HS-5 (cell line): ENCODE data around the gene EREG.
"Not testable (repeated sequence)": the region's sequence is repeated elsewhere in the genome, so short reads cannot be mapped to it uniquely, and the experiment has no call there.

Experiments used
- DNase-seq: peaks from one replicate; pipeline ENCODE4 v3.0.0-alpha.2; 2012; ENCODE audit warnings: low read depth

The EREG gene, protein sequence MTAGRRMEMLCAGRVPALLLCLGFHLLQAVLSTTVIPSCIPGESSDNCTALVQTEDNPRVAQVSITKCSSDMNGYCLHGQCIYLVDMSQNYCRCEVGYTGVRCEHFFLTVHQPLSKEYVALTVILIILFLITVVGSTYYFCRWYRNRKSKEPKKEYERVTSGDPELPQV

GRCh38 chr4:74364652-74365491 is at the start of gene EREG:
Gene EREG, plus strand, starts transcription at chr4:74365145. Its CDS starts 164 bp downstream, at chr4:74365309.
- no peak for DNase-seq

- DNase-seq: no peak
Measured at GRCh38 chr4:74315376-74315775, 49.6 kb upstream of the EREG start.

DNA sequence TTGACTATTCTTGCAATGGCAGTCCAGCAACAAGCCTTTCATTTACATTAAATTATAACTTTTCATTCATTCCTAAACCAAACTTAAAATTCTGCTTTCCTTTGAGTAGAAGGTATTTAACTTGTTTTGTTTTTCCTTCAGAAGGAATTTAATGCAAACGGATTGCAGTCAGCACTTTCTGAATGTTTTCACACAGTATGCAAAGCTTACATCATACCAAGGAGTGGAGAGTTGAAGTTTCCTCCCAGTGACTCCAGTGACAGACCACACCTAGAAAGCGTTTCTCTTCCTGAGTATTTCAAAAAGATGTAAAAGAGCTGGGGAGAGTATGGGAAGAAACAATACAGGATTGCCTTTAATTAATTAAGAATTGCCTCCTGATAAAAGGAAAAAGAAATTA is 48.5 kb upstream of the EREG start:
- no peak for DNase-seq

GRCh38 chr4:74317616-74318246 is 47.2 kb upstream of the EREG start:
- DNase-seq: no peak

DNA sequence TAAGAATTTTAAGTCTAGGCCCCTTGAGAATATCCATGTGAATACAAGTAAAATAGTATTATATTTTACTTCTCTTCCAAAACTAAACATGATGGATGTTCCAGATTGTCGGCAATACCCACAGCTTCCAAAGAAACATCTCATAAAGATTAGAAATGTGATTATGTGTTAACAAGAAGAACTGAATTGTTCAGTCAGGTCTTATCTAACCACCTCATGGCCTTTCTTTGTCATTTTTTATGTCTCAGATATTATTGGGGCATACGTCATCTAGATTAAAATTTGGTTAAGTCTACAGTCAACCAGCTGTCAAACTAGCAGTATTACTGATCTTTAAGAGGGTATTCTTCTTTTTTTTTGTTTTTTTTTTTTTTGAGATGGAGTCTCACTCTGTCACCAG is 46.7 kb upstream of the EREG start:
- DNase-seq: no peak

- no peak for DNase-seq
Measured at GRCh38 chr4:74319470-74319869, 45.5 kb upstream of the EREG start.

GRCh38 chr4:74320559-74321118 is 44.3 kb upstream of the EREG start:
- DNase-seq: no peak

DNA sequence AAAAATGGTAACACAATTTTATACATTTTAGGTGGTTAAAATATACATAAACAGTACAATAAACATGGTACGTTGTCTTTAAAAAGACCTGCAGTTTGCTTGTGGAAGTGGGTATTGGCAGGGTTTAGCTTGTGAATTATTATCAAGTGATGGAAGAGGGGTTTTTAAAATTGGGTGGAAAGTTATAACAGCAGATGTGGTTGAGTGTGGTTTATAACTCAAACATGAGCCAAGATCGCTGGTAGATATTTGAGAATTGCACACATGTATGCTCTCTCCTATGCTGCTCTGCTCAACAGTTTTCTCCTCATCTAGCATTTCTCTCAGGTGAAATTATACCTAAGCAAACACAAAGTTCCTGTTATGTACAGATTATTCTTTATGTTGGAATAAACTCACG is 42.6 kb upstream of the EREG start:
- no peak for DNase-seq

DNA sequence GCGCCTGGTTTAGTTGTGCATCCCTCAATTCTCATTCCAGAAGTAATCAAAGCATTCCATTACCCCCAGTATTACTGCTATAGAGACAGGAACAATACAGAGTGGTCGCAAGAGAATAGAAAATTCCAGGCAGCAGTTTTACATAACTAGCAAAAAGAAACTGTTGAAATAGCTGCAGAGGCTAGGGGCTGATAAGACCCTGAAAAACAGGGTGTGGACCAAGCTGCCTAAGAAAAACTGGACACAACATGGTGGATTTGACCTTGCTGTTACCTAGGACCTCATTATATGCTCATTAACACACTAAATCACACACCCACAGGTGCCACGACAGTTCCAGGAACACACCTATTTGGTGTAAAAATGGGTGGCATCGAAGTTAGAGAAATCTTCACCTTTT is 41.3 kb upstream of the EREG start:
- no peak for DNase-seq

DNA sequence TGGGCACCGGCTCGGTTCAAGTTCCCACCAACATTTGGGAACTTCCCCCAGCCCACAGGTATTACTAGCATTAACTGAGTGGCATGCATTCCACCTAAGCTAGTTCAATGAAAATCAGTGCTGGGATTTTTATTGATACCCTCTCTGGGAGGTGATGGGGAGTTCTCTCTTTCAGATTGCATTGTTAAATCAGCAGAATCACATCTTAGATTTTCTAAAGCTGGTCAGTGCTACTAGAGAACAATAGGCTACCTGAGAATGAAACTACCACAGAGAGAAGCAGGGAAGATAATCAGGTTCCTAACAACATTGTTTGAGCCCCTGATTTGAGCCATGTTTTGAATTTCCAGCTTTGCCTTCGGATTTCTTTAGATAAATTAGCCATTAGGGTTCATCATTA is 40.7 kb upstream of the EREG start:
- DNase-seq: no peak

GRCh38 chr4:74325886-74326285 is 39.1 kb upstream of the EREG start:
- no peak for DNase-seq

- no peak for DNase-seq
Measured at GRCh38 chr4:74327762-74328161, 37.2 kb upstream of the EREG start.

- DNase-seq: no peak
Measured at GRCh38 chr4:74328501-74328900, 36.4 kb upstream of the EREG start.

- no peak for DNase-seq
Measured at GRCh38 chr4:74329307-74329706, 35.6 kb upstream of the EREG start.

DNA sequence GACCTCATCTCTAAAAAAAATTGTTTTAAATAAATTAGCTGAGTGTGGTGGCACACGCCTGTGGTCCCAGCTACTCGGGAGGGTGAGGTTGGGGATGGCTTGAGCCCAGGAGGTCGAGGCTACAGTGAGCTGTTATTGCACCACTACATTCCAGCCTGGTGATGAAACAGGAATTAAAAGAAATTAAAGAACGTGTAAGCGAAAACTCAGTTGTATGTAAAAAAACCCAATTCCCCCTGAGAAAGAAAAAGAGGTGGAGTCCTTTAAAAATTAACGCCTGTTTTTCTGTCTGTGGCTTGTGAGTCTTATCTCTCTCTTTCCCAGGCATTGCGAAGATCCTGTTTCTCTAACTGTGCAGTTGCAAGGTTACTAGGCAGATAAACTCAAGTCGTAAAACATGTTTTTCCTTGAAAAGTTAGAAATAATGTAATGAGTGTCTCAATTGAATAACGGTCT is 34.6 kb upstream of the EREG start:
- DNase-seq: no peak

DNA sequence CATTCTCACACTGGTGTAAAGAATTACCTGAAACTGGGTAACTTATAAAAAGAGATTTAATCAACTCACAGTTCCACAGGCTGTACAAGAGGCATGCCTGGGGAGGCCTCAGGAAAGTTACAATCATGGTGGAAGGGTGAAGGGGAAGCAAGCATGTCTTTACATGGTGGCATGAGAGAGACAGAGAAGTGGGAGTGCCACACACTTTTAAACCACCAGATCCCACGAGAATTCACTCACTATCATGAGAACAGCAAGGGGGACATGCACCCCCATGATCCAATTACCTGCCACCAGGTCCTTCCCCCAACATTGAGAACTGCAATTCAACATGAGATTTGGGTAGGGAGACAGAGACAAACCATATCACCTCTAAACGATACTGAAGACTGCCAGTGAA is 33.7 kb upstream of the EREG start:
- no peak for DNase-seq

GRCh38 chr4:74331944-74332343 is 33.0 kb upstream of the EREG start:
- no peak for DNase-seq

DNA sequence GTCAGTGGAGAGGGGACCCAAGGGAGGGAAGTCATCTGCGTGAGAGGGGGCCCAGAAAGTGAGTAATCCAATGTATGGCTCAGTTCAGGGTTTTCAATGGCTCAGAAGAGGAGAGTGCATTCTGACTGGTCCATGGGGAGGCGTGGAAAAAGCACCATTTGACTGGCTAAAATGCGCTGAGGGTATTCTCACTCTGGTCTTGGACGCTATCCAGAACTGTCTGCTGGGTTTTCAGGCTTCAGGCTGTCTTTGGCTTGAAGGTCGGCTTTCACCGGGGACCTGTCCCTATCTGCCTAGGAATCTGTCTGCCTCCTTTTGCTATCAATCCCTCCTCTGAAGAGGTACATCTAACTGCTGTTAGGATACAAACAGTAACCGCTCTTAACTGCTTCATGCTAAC is 30.3 kb upstream of the EREG start:
- no peak for DNase-seq

DNA sequence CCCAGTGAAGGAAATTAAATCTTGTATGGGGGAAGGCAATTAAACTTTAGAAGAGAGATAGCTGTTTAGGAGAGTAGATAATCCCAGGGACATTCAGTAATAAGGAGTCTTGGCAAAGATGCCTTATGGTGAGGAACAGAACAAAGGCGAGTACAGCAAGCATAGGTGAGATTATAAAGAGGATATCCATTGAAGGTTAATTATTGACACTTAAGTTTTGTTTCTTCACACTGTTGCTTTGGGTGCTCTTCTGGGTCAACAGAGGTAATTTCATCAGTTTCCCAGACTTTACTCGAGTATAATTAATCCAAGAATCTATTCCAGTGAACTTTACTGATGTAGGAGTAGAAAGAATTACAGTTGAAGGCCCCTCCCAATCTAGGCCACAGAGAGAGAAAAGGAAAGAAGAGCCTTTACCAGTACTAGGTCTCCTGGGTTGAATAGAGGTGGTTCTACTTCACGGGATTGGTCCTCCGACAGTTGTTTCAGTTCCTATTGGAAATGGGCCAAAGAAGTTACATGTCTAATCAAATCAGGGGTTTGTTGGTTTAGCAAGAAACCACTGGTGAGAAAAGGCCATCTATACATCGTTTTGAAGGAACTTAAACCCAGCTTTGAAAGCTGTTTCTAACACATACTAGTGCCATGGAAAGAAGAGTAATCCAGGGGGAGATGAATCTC is 29.5 kb upstream of the EREG start:
- DNase-seq: no peak

GRCh38 chr4:74338792-74339333 is 26.1 kb upstream of the EREG start:
- DNase-seq: no peak

- DNase-seq: no peak
Measured at GRCh38 chr4:74339501-74339900, 25.4 kb upstream of the EREG start.

- DNase-seq: not testable (repeated sequence)
Measured at GRCh38 chr4:74340421-74340820, 24.5 kb upstream of the EREG start.
